GM12891 (cell line): ENCODE data around the gene RNF213.

Experiments used
- PAX5 ChIP-seq: IDR thresholded peaks from 2 replicates; pipeline ENCODE4 v1.6.1; 2011; ENCODE audit warnings: low read length, moderate library complexity, mild to moderate bottlenecking; ENCODE audit not compliant: insufficient read depth, severe bottlenecking
- POLR2AphosphoS5 ChIP-seq: IDR thresholded peaks from 2 replicates; pipeline ENCODE4 v1.6.1; 2011; ENCODE audit warnings: low read depth, low read length, control low read depth

DNA sequence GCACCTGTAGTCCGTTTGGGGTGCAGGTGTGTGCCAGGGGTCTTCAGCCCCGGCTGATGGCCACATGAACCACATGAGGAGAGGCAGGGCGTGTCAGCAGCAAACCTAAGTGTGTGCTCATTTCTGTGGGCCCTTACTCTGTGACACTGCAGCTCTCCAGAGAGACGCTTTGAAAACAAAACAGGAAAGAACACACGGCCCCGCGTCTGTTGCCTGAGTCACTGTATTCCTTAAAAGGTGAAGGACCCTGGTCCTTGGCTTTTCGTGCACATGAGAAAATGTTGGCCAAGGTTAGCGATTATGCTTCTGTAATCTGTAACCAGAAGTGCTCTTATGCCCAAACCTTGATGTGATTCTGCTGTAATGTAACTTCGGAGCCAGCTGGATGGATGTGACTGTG is 176.9 kb downstream of the RNF213 start:
- TF ChIP-seq POLR2AphosphoS5 (no peak), PAX5 (no peak)
